B cell (primary cell): ENCODE measurements around the gene ANKRD52. TPM values are rescaled to one million over a fixed set of nuclear protein-coding genes. Genes with fewer than 3 reads are reported as not detected.
A peak's percentile ranks its signal among the peaks of the same experiment; 100 is the strongest.

Source experiments
- ATAC-seq: fragments of 200-7000 bp; cut with Tn5 transposase; one replicate; pipeline ENCODE4 v1.10.0; 2021; ENCODE audit warnings: low read depth, mild to moderate bottlenecking, moderate number of reproducible peaks, moderate library complexity
- CTCF ChIA-PET: fragments of 350-600 bp; sonication (Branson Sonifier 250); formaldehyde crosslinking; loops from one replicate; lab custom pipeline; 2021; ENCODE audit warnings: antibody characterized with exemption, inconsistent platforms; lab: Charles Lee
- POLR2A ChIA-PET: fragments of 350-600 bp; sonication (Branson Sonifier 250); formaldehyde crosslinking; loops from one replicate; lab custom pipeline; 2021; ENCODE audit warnings: antibody characterized with exemption; lab: Charles Lee
- DNase-seq: peaks from one replicate; pipeline ENCODE4 v3.0.0; 2013
- H2AFZ ChIP-seq: 2 replicates; pipeline ENCODE4 v1.6.1; 2012; ENCODE audit warnings: mild to moderate bottlenecking, low read depth, low read length; ENCODE audit not compliant: insufficient read depth, poor library complexity, severe bottlenecking
- H3K27ac ChIP-seq, 2 donors: 1 replicate in 1 of 2; 2 replicates in 1 of 2; pipeline ENCODE4 v1.5.1; 2012 to 2013; ENCODE audit warnings: low read length in 2 of 2, mild to moderate bottlenecking in 2 of 2, moderate library complexity in 1 of 2
- H3K27me3 ChIP-seq, 4 experiments: fragments of 200-600 bp in 1 of 4; sonication (generic) in 1 of 4; replicated peaks in 1 of 4; 1 replicate in 2 of 4; 2 replicates in 2 of 4; pipeline versions ENCODE4 v1.6.1 to v1.7.0; 2013 to 2016; ENCODE audit warnings: low read length in 3 of 4, mild to moderate bottlenecking in 2 of 4, mixed read lengths in 1 of 4, moderate library complexity in 1 of 4; ENCODE audit not compliant: insufficient read depth in 4 of 4, control insufficient read depth in 3 of 4; ENCODE audit errors: control extremely low read depth in 1 of 4
- H3K36me3 ChIP-seq, 2 experiments: replicated peaks in 1 of 2; 1 replicate in 1 of 2; 2 replicates in 1 of 2; pipeline versions ENCODE4 v1.6.1 to v1.7.1; 2013; ENCODE audit warnings: low read length in 1 of 2; ENCODE audit not compliant: insufficient read depth in 2 of 2, control insufficient read depth in 1 of 2; ENCODE audit errors: control extremely low read depth in 1 of 2, extremely low read depth in 1 of 2
- H3K4me1 ChIP-seq, 2 donors: fragments of 200-600 bp in 1 of 2; sonication (generic) in 1 of 2; 1 replicate in 1 of 2; 2 replicates in 1 of 2; pipeline versions ENCODE4 v1.5.1 to v1.6.1; 2013 to 2017; ENCODE audit warnings: low read length in 2 of 2; ENCODE audit not compliant: control insufficient read depth in 2 of 2, insufficient read depth in 2 of 2
- H3K4me2 ChIP-seq: replicated peaks from 2 replicates; pipeline ENCODE3; 2012; ENCODE audit warnings: mild to moderate bottlenecking, low read depth, low read length; ENCODE audit not compliant: poor library complexity, severe bottlenecking
- H3K4me3 ChIP-seq, 5 experiments: fragments of 200-600 bp in 1 of 5; sonication (generic) in 1 of 5; 1 replicate in 3 of 5; 2 replicates in 2 of 5; pipeline versions ENCODE4 v1.5.1 to v1.7.0; 2011 to 2016; ENCODE audit warnings: low read length in 4 of 5, mild to moderate bottlenecking in 4 of 5, low read depth in 2 of 5, control low read depth in 1 of 5, moderate library complexity in 1 of 5; ENCODE audit not compliant: insufficient read depth in 1 of 5; ENCODE audit errors: control extremely low read depth in 1 of 5, extremely low read depth in 1 of 5
- H3K79me2 ChIP-seq: fragments of 200-600 bp; sonication (generic); one replicate; pipeline ENCODE4 v1.6.0; 2016; ENCODE audit warnings: low read length; ENCODE audit not compliant: control insufficient read depth, insufficient read depth
- H3K9ac ChIP-seq: fragments of 200-600 bp; sonication (generic); 2 replicates; pipeline ENCODE4 v1.6.1; 2017; ENCODE audit warnings: mild to moderate bottlenecking, low read length, moderate library complexity
- H3K9me3 ChIP-seq, 3 donors: one replicate each; pipeline versions ENCODE4 v1.6.1 to v1.7.1; 2013; ENCODE audit warnings: low read length in 2 of 3; ENCODE audit not compliant: control insufficient read depth in 2 of 3, insufficient read depth in 1 of 3; ENCODE audit errors: control extremely low read depth in 1 of 3
- H4K20me1 ChIP-seq: 2 replicates; pipeline ENCODE4 v1.6.0; 2012; ENCODE audit warnings: mild to moderate bottlenecking, low read length; ENCODE audit not compliant: insufficient read depth, control insufficient read depth, poor library complexity, severe bottlenecking
- H3K27ac Mint-ChIP-seq: one replicate; pipeline ENCODE4 v1.8.0; 2021; ENCODE audit warnings: mixed read lengths
- H3K27me3 Mint-ChIP-seq: one replicate; pipeline ENCODE4 v1.8.0; 2021; ENCODE audit warnings: mixed read lengths
- H3K4me1 Mint-ChIP-seq: one replicate; pipeline ENCODE4 v1.8.0; 2021; ENCODE audit warnings: mixed read lengths
- H3K4me3 Mint-ChIP-seq: one replicate; pipeline ENCODE4 v1.8.0; 2021; ENCODE audit warnings: mixed read lengths
- H3K9me3 Mint-ChIP-seq: one replicate; pipeline ENCODE4 v1.8.0; 2022; ENCODE audit warnings: mixed read lengths; ENCODE audit not compliant: insufficient read depth
- CTCF ChIP-seq: fragments of 200-600 bp; IDR thresholded peaks from one replicate; pipeline ENCODE4 v1.8.0; 2022; ENCODE audit warnings: antibody characterized with exemption, mild to moderate bottlenecking
- EZH2 ChIP-seq: IDR thresholded peaks from 2 replicates; pipeline ENCODE4 v1.6.1; 2012; ENCODE audit warnings: borderline replicate concordance, low read depth, mild to moderate bottlenecking, moderate library complexity, low read length; ENCODE audit not compliant: insufficient read depth, poor library complexity, severe bottlenecking
- WGBS: methylation state at CpG from one replicate; pipeline ENCODE4 v1.1.5; 2013; ENCODE audit warnings: missing lambda C conversion rate; ENCODE audit not compliant: insufficient coverage; 5-methylcytosine and 5-hydroxymethylcytosine counted together
- intact Hi-C: fragments of 100-400 bp; cut with micrococcal nuclease; formaldehyde crosslinking; loops from one replicate; pipeline ENCODE4 v1.10.0; 2022
- polyA plus RNA-seq: library from polyadenylated mRNA; depleted of rRNA; stranded (reverse); fragments of >200 nt; gene quantifications from 2 replicates; pipeline ENCODE4 v1.2.3, GENCODE V29; 2012
- total RNA-seq, 2 donors: library from RNA; stranded (reverse); fragments of 120-200 nt in 1 of 2; gene quantifications; 1 replicate in 1 of 2; 2 replicates in 1 of 2; pipeline versions ENCODE4 v1.2.3 to v1.2.4, GENCODE V29; 2013 to 2022

Gene ANKRD52
- total and polyA plus RNA-seq, 2 donors (not counting 1 experiment from before 2014, with no cell fraction given) = 17.9 to 46.5 TPM

GRCh38 chr12:56260380-56260779 lies 2.2 kb upstream of the ANKRD52 start:
- Mint-ChIP-seq H3K27ac (no peak overlapping the region), H3K27me3 (no peaks in the 10 kb centered on the region), H3K4me1 (peaks cover 18% of the 10 kb centered on the region), H3K4me3 (no peak overlapping the region), H3K9me3 (no peaks in the 10 kb centered on the region)
- peaks cover 0 to 16% of the 10 kb centered on the region in 2 experiments for H3K36me3 ChIP-seq
- no peak overlapping the region for H3K4me3 ChIP-seq
- ATAC-seq = no peak
- no peak for DNase-seq
- no peak overlapping the region for H3K9ac ChIP-seq
- TF ChIP-seq EZH2 (no peak), CTCF (no peak)
- peaks cover 16 to 21% of the 10 kb centered on the region in 2 donors for H3K4me1 ChIP-seq
- ChIA-PET POLR2A (no interaction called here), CTCF (interaction anchor here (0.8 to 5.8 kb wide), 5 partner anchors 23 to 142 kb away, joined by 3 to 40 read pairs (median 3); partner anchors contain the start of gene ZC3H10)
- H3K79me2 ChIP-seq = peaks cover 32% of the 10 kb centered on the region
- intact Hi-C loops = no loop called here
- H3K4me2 ChIP-seq = no peak overlapping the region
- H3K27ac ChIP-seq = no peak overlapping the region
- no peaks in the 10 kb centered on the region for H3K9me3 ChIP-seq
- 100% methylated on average over 4 of the region's 8 CpGs for WGBS
- H2AFZ ChIP-seq = no peak overlapping the region
- peaks cover 21% of the 10 kb centered on the region for H4K20me1 ChIP-seq
- no peaks in the 10 kb centered on the region for H3K27me3 ChIP-seq

- ATAC-seq (no peak), DNase-seq (no peak)
- Histone ChIP-seq H3K4me1 (peaks cover 16 to 21% of the 10 kb centered on the region in 2 donors), H3K27ac (peak overlapping the region; percentile 60 to 81), H3K9ac (peak overlapping the region; percentile 97), H3K27me3 (no peaks in the 10 kb centered on the region), H4K20me1 (peaks cover 21% of the 10 kb centered on the region), H3K9me3 (no peaks in the 10 kb centered on the region), H3K4me2 (peak overlapping the region; percentile 98), H3K79me2 (peaks cover 35% of the 10 kb centered on the region), H3K36me3 (peaks cover 0 to 24% of the 10 kb centered on the region in 2 experiments), H2AFZ (peak overlapping the region; percentile 100), H3K4me3 (peak overlapping the region; percentile 32 to 99 (median 77))
- Mint-ChIP-seq H3K4me1 (peaks cover 18% of the 10 kb centered on the region), H3K27ac (peak overlapping the region; percentile 92), H3K4me3 (peak overlapping the region; percentile 90), H3K9me3 (no peaks in the 10 kb centered on the region), H3K27me3 (no peaks in the 10 kb centered on the region)
- WGBS = 7% methylated on average over 3 of the region's 9 CpGs
- intact Hi-C loops = loop anchor here (1.0 to 5.0 kb wide), 8 partner anchors 8 to 205 kb away; partner anchors contain the start of genes CS, NABP2 and ZC3H10
- TF ChIP-seq EZH2 (no peak), CTCF (no peak)
- ChIA-PET CTCF (interaction anchor here (0.6 to 5.8 kb wide), 28 partner anchors 9 to 520 kb away, joined by 3 to 40 read pairs (median 4); partner anchors contain the start of genes RNF41, RPL41, SMARCC2 and SPRYD4), POLR2A (interaction anchor here (1.6 to 2.3 kb wide), 3 partner anchors 8 to 141 kb away, joined by 3 to 12 read pairs (median 6); partner anchors contain the start of genes COQ10A, CS and ZC3H10)
Measured at GRCh38 chr12:56258820-56259183, 618 bp upstream of the ANKRD52 start.
